ENCODE data around the gene CACNB1. TPM values are rescaled to one million over a fixed set of nuclear protein-coding genes. Genes with fewer than 3 reads are reported as not detected.

CACNB1 gene
- total and polyA plus RNA-seq, 2 of the 4 experiments (the other 2 are of a cell fraction), result 2.5 to 8.6 TPM

DNA sequence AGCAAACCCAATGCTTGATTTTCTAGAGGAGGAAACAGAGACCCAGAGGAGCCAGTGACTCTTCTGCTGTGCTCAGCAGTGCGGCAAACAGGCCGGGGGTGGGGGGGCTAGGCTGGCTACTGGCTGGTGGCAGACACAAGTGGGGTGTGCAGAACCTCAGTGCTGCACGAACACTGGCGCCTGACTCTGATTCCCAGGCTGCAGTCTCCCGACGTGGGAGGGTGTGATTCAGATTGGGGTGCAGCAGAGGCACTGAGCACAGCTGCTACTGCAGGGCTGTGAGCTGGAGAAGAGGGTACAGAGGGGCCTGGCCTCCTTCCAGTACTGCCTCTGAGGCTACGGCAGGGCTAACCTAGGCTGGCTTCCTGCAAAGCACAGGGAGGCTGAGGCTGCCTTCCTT is 10.7 kb upstream of the CACNB1 start:
- DNase-seq, result peak; percentile 53
- H3K9me1 ChIP-seq (ENCODE audit: insufficient read depth, low read length), result peaks cover 12% of the 10 kb centered on the region
- peaks cover 0 to 6% of the 10 kb centered on the region in 2 experiments; a peak in 2 of 4 replicates for H3K79me1 ChIP-seq (ENCODE audit: low read depth in 1 of 2, low read length in 2 of 2)
- H3K4me1 ChIP-seq (ENCODE audit: control insufficient read depth, insufficient read depth, low read length), result peaks cover 16% of the 10 kb centered on the region
- no peak overlapping the region for H2BK120ac ChIP-seq (ENCODE audit: low read depth, low read length)
- H3K4ac ChIP-seq (ENCODE audit: low read depth, low read length), result no peak overlapping the region
- TF ChIP-seq BHLHE40 (IDR thresholded peaks at IDR 0.05; ENCODE audit: low read depth, low read length) (0 out of 2 replicates have a peak, but pooled peaks have one; percentile 29), FOS (IDR thresholded peaks at IDR 0.05; ENCODE audit: low read depth, low read length) (no peak)
- H2AFZ ChIP-seq (replicated peaks; ENCODE audit: low read length, poor library complexity), result peak overlapping the region; percentile 68
- no TSS peak for BruUV-seq (replicated peaks)
- ATAC-seq (ENCODE audit: low read depth), result no peak
- H2AK5ac ChIP-seq (ENCODE audit: low read depth, low read length), result no peak overlapping the region
- no peak overlapping the region for H3K9ac ChIP-seq (ENCODE audit: low read depth, low read length)
- H3K14ac ChIP-seq (replicated peaks; ENCODE audit: low read depth, low read length), result no peak overlapping the region
- H3K23ac ChIP-seq (ENCODE audit: low read depth, low read length), result no peak overlapping the region
- POLR2A ChIA-PET (ENCODE audit: unreplicated experiment), result no interaction called here
- H4K5ac ChIP-seq (ENCODE audit: low read depth, low read length), result no peak overlapping the region
- H4K91ac ChIP-seq (ENCODE audit: insufficient read depth, low read depth, low read length), result no peak overlapping the region
- H3K27ac ChIP-seq (ENCODE audit: insufficient read depth, low read length), result no peak overlapping the region
- dilution Hi-C loops (cut with HindIII; ENCODE audit: low sequenced_read_pairs, unreplicated experiment), result no loop called here
- WGBS, 2 experiments (ENCODE audit: extremely low coverage in 2 of 2, insufficient read length in 1 of 2), result 29% methylated on average over 4 of the region's 7 CpGs; no CpG with 5 or more reads in 1 of the 2 experiments
- H3K36me3 ChIP-seq (ENCODE audit: control insufficient read depth, insufficient read depth, low read length), result peaks cover 19% of the 10 kb centered on the region
- H3K4me3 ChIP-seq (ENCODE audit: insufficient read depth, low read depth, low read length), result no peak overlapping the region
- H3K18ac ChIP-seq (ENCODE audit: low read depth, low read length), result no peak overlapping the region
- no peak overlapping the region for H2BK15ac ChIP-seq (ENCODE audit: low read depth, low read length)
- CTCF ChIA-PET, result no interaction called here
- H2BK20ac ChIP-seq (ENCODE audit: low read depth, low read length), result no peak overlapping the region
- no peaks in the 10 kb centered on the region for H3K27me3 ChIP-seq (ENCODE audit: control insufficient read depth, insufficient read depth, low read length)
- intact Hi-C loops (cut with micrococcal nuclease), result no loop called here
- H3K4me2 ChIP-seq (ENCODE audit: low read depth, low read length), result no peak overlapping the region
- H4K8ac ChIP-seq (ENCODE audit: low read depth in 2 of 2, low read length in 2 of 2), result no peak overlapping the region
- H2BK5ac ChIP-seq (ENCODE audit: low read depth, low read length, poor library complexity, severe bottlenecking), result no peak overlapping the region
- H3K9me3 ChIP-seq (ENCODE audit: control insufficient read depth, insufficient read depth, low read length), result no peaks in the 10 kb centered on the region
- H4K20me1 ChIP-seq (ENCODE audit: insufficient read depth, low read length), result peaks cover 12% of the 10 kb centered on the region
- in situ Hi-C loops (cut with MboI; ENCODE audit: low sequenced_read_pairs), result no loop called here
- peak overlapping the region; percentile 44 for H2AK9ac ChIP-seq (replicated peaks; ENCODE audit: low read depth, low read length, poor library complexity)
- no peak overlapping the region for H3K56ac ChIP-seq (ENCODE audit: extremely low read depth, insufficient read depth, low read length)

All from IMR-90 (cell line).